Measurements from ENCODE around the gene MOB3C.

DNA sequence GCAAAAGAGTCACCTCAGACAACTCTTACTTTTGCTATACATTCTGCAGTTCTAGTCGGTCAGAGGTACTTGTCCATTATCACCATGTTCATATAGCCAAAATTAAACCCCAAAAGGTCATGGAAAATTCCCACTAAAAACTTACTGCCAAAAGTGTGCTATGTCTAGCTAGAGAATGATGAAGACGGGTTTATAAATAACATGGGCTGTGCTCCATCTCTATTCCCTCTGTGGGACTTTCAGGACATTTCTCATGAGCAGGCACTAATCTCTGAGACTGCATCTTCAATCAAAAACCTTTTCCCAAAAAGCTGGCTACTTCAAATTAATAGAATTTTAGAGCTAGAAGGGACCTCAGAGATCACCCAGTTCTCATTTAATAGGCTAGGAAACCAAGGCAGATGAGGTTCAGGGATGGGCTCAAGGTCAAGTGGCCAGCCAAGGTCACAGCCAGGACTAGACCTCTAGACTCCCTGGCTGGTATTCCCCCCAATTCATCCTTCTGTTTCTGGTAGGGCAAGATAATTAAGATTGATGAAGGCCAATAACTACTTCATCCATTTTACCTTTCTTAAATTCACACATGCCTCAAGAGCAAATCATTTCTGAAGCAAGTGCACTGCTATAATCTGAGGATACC lies 21.0 kb upstream of the MOB3C start:
- TF ChIP-seq, protein P1, sequence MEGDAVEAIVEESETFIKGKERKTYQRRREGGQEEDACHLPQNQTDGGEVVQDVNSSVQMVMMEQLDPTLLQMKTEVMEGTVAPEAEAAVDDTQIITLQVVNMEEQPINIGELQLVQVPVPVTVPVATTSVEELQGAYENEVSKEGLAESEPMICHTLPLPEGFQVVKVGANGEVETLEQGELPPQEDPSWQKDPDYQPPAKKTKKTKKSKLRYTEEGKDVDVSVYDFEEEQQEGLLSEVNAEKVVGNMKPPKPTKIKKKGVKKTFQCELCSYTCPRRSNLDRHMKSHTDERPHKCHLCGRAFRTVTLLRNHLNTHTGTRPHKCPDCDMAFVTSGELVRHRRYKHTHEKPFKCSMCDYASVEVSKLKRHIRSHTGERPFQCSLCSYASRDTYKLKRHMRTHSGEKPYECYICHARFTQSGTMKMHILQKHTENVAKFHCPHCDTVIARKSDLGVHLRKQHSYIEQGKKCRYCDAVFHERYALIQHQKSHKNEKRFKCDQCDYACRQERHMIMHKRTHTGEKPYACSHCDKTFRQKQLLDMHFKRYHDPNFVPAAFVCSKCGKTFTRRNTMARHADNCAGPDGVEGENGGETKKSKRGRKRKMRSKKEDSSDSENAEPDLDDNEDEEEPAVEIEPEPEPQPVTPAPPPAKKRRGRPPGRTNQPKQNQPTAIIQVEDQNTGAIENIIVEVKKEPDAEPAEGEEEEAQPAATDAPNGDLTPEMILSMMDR (IDR thresholded peaks at IDR 0.05) = no peak
- no peak for TF ChIP-seq POLR2A (IDR thresholded peaks at IDR 0.05)
